Activated CD4-positive, alpha-beta T cell treated with anti-CD3 and anti-CD28 coated beads, Interleukin-2, amount 10 ng/mL, durations not matched to agents 7 days and 5 days (primary cell): ENCODE measurements around the gene MS4A15. TPM values are rescaled to one million over a fixed set of nuclear protein-coding genes. Genes with fewer than 3 reads are reported as not detected.
"Not testable (repeated sequence)": the region's sequence is repeated elsewhere in the genome, so short reads cannot be mapped to it uniquely, and the experiment has no call there.

Experiments
- CTCF ChIA-PET: fragments of 350-600 bp; sonication (Branson Sonifier 250); formaldehyde crosslinking; loops from one replicate; lab custom pipeline; 2021; ENCODE audit warnings: antibody characterized with exemption; lab: Charles Lee
- POLR2A ChIA-PET: fragments of 350-600 bp; sonication (Branson Sonifier 250); formaldehyde crosslinking; loops from one replicate; lab custom pipeline; 2021; ENCODE audit warnings: antibody characterized with exemption; lab: Charles Lee
- DNase-seq: peaks from one replicate; pipeline ENCODE4 v3.0.0-alpha.2; 2020
- H3K27ac Mint-ChIP-seq: one replicate; pipeline ENCODE4 v1.8.0; 2021; ENCODE audit warnings: mild to moderate bottlenecking, moderate library complexity, mixed read lengths
- H3K27me3 Mint-ChIP-seq: one replicate; pipeline ENCODE4 v1.8.0; 2021; ENCODE audit warnings: mixed read lengths
- H3K36me3 Mint-ChIP-seq: one replicate; pipeline ENCODE4 v1.8.0; 2021; ENCODE audit warnings: low read depth, mixed read lengths
- H3K4me1 Mint-ChIP-seq: one replicate; pipeline ENCODE4 v1.8.0; 2021; ENCODE audit warnings: mixed read lengths
- H3K4me3 Mint-ChIP-seq: one replicate; pipeline ENCODE4 v1.8.0; 2021; ENCODE audit warnings: mild to moderate bottlenecking, moderate library complexity, mixed read lengths
- H3K9me3 Mint-ChIP-seq: one replicate; pipeline ENCODE4 v1.8.0; 2021; ENCODE audit warnings: mixed read lengths
- total RNA-seq, 2 experiments: library from RNA; stranded (reverse); gene quantifications; one replicate each; pipeline ENCODE4 v1.2.3, GENCODE V29; 2021

The MS4A15 gene
- total RNA-seq, 2 experiments from 2014 or later = not detected

DNA sequence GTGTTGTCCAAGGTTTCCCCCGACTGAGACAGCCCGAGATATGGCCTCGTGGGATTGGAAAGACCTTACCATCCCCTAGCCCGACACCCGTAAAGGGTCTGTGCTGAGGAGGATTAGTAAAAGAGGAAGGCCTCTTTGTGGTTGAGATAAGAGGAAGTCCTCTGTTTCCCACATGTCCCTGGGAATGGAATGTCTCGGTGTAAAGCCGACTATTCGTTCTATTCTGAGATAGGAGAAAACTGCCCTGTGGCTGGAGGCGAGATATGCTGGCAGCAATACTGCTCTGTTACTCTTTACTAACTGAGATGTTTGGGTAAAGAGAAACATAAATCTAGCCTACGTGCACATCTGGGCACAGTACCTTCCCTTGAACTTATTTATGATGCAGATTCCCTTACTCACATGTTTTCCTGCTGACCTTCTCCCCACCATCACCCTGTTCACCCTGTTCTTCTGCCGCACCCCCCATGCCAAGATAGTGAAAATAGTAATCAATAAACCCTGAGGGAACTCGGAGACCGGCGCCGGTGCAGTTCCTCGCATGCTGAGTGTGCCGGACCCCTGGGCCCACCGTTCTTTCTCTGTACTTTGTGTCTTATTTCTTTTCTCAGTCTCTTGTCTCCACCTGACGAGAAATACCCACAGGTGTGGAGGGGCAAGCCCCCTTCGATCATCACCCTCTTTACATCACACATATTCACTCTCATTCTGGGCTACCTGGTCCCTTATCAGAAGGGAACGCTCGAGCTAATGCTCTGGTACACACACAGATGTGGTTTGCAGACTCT, 3.0 kb downstream of the MS4A15 start:
- H3K4me3 Mint-ChIP-seq, DNase-seq, H3K4me1 Mint-ChIP-seq, H3K27ac Mint-ChIP-seq, CTCF ChIA-PET, H3K9me3 Mint-ChIP-seq, H3K36me3 Mint-ChIP-seq, POLR2A ChIA-PET: not testable (repeated sequence)
- peaks cover 23% of the 10 kb centered on the region for H3K27me3 Mint-ChIP-seq

- ChIA-PET POLR2A (no interaction called here), CTCF (interaction anchor here (1.2 kb wide), 1 partner anchor 302 kb away, joined by 3 read pairs; no protein-coding TSS in a partner anchor)
- H3K27me3 Mint-ChIP-seq = peaks cover 23% of the 10 kb centered on the region
- H3K4me3 Mint-ChIP-seq = no peak overlapping the region
- DNase-seq = no peak
- no peaks in the 10 kb centered on the region for H3K36me3 Mint-ChIP-seq
- H3K9me3 Mint-ChIP-seq = no peaks in the 10 kb centered on the region
- H3K4me1 Mint-ChIP-seq = no peaks in the 10 kb centered on the region
- no peak overlapping the region for H3K27ac Mint-ChIP-seq
These were observed 4.9 kb downstream of the MS4A15 start for GRCh38 chr11:60761436-60762190.

DNA sequence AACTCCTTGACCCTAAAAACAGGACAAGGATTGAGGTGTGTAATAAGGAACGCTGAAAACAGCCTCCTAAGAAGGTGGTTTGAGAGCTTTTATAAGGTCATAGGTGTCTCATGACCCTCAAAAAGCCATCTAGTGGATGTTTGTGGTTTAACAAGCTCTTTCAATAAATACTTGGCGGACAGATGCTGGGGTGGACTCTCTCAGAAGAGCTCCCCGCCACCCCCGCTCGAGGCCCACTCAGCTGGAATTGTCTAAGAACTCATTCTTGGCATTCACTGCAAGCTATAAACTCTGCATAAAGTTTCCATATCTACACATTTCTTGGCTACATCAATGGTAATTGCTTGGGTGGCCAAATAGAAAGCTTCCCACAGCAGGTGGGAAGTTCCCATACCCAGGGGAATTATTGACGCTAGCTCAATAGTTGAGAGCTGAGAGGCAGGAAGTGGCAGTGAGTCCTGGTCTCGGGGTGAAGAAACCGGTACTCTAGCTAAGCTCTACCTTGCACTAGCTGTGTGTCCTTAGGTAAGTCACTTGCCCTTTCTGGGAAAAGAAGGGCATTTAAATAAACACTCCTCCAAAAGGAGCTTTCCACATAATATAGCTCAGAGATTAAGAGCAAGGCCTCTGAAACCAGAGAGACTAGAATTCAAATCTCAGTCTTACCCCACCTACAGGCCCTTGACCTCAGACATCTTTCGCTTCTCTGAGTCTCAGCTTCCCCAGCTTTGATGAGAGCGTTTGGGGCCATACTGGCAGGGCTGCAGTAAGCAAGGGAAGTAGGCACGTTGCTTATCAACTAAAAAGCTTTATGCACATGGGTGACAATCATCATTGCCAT, 6.4 kb downstream of the MS4A15 start:
- no peak for DNase-seq
- Mint-ChIP-seq H3K36me3 (no peaks in the 10 kb centered on the region), H3K4me1 (no peaks in the 10 kb centered on the region), H3K27ac (no peak overlapping the region), H3K9me3 (no peaks in the 10 kb centered on the region), H3K4me3 (no peak overlapping the region), H3K27me3 (peaks cover 23% of the 10 kb centered on the region)
- POLR2A ChIA-PET = no interaction called here
- CTCF ChIA-PET = interaction anchor here (0.6 to 1.4 kb wide), 5 partner anchors 10 to 413 kb away, joined by 3 to 4 read pairs (median 3); no protein-coding TSS in a partner anchor

- no peak overlapping the region for H3K27ac Mint-ChIP-seq
- no peaks in the 10 kb centered on the region for H3K36me3 Mint-ChIP-seq
- no peak for DNase-seq
- no peaks in the 10 kb centered on the region for H3K4me1 Mint-ChIP-seq
- H3K9me3 Mint-ChIP-seq = no peaks in the 10 kb centered on the region
- H3K27me3 Mint-ChIP-seq = peaks cover 17% of the 10 kb centered on the region
- CTCF ChIA-PET = interaction anchor here (1.0 to 1.3 kb wide), 4 partner anchors 7 to 49 kb away, joined by 3 read pairs; partner anchors contain the start of gene MS4A15
- no peak overlapping the region for H3K4me3 Mint-ChIP-seq
- POLR2A ChIA-PET = no interaction called here
These were observed 7.2 kb downstream of the MS4A15 start for GRCh38 chr11:60763692-60764369.

- H3K27me3 Mint-ChIP-seq = peaks cover 7% of the 10 kb centered on the region
- CTCF ChIA-PET = interaction anchor here (1.0 to 1.3 kb wide), 4 partner anchors 8 to 60 kb away, joined by 3 read pairs; partner anchors contain the start of gene MS4A15
- POLR2A ChIA-PET = interaction anchor here (0.6 to 0.7 kb wide), 2 partner anchors 10 to 141 kb away, joined by 3 to 13 read pairs; partner anchors contain the start of gene PRPF19
- no peaks in the 10 kb centered on the region for H3K9me3 Mint-ChIP-seq
- H3K4me1 Mint-ChIP-seq = no peaks in the 10 kb centered on the region
- H3K27ac Mint-ChIP-seq = no peak overlapping the region
- no peak overlapping the region for H3K4me3 Mint-ChIP-seq
- no peak for DNase-seq
- no peaks in the 10 kb centered on the region for H3K36me3 Mint-ChIP-seq
These were observed 8.2 kb downstream of the MS4A15 start for GRCh38 chr11:60764879-60765278.

- CTCF ChIA-PET = interaction anchor here (0.7 to 1.0 kb wide), 2 partner anchors 59 to 113 kb away, joined by 3 read pairs; no protein-coding TSS in a partner anchor
- H3K9me3 Mint-ChIP-seq = no peaks in the 10 kb centered on the region
- H3K27ac Mint-ChIP-seq = no peak overlapping the region
- H3K27me3 Mint-ChIP-seq = peaks cover 2% of the 10 kb centered on the region
- POLR2A ChIA-PET = interaction anchor here (0.7 kb wide), 1 partner anchor 141 kb away, joined by 13 read pairs; the partner anchor contains the start of gene PRPF19
- H3K4me3 Mint-ChIP-seq = no peak overlapping the region
- no peaks in the 10 kb centered on the region for H3K4me1 Mint-ChIP-seq
- no peaks in the 10 kb centered on the region for H3K36me3 Mint-ChIP-seq
- no peak for DNase-seq
These were observed 8.7 kb downstream of the MS4A15 start for GRCh38 chr11:60765355-60765754.

DNA sequence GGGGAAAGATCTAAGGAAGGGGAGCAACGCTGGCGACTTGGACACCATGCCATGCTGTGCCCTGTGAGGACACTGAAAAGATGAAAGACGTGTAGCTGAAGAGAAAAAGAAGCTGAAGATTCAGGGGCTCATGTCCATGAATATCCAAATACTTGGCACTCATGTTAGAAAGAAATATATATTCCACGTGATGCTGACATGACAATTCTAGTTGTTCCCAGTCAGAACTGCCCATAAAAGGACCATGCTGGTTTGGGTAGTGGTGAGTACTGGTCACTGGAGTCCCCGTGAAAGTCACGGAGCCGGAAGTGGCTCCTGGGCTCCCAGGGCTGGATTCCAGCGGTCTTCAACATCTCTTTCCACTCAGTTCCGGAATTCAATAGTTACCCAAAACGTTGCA, 9.9 kb downstream of the MS4A15 start:
- no peaks in the 10 kb centered on the region for H3K9me3 Mint-ChIP-seq
- POLR2A ChIA-PET = no interaction called here
- H3K4me1 Mint-ChIP-seq = no peaks in the 10 kb centered on the region
- H3K4me3 Mint-ChIP-seq = no peak overlapping the region
- no peaks in the 10 kb centered on the region for H3K36me3 Mint-ChIP-seq
- H3K27ac Mint-ChIP-seq = no peak overlapping the region
- CTCF ChIA-PET = interaction anchor here (2.1 kb wide), 1 partner anchor 10 kb away, joined by 7 read pairs; no protein-coding TSS in a partner anchor
- DNase-seq = no peak
- no peaks in the 10 kb centered on the region for H3K27me3 Mint-ChIP-seq

DNA sequence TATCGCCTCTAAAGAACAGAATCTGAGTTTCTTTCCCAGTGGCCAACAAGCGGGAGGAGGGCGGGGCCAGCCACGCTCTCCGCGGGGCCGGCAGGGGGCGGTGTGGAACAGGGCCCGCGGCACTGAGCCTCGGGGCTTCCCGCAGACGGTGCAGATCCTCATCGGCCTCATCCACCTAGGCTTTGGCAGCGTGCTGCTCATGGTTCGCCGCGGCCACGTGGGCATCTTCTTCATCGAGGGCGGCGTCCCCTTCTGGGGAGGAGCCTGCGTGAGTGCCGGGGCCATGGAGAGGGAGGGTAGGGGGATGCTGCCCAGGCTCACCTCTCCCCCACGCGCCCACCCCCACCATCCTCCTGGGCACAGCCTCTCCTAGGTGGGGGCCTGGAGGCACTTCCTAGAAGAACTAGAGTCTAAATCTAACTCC, 10.7 kb downstream of the MS4A15 start:
- ChIA-PET POLR2A (no interaction called here), CTCF (interaction anchor here (2.1 kb wide), 1 partner anchor 9 kb away, joined by 7 read pairs; no protein-coding TSS in a partner anchor)
- no peaks in the 10 kb centered on the region for H3K4me1 Mint-ChIP-seq
- H3K27ac Mint-ChIP-seq = no peak overlapping the region
- no peaks in the 10 kb centered on the region for H3K27me3 Mint-ChIP-seq
- H3K36me3 Mint-ChIP-seq = no peaks in the 10 kb centered on the region
- no peaks in the 10 kb centered on the region for H3K9me3 Mint-ChIP-seq
- no peak overlapping the region for H3K4me3 Mint-ChIP-seq
- no peak for DNase-seq

GRCh38 chr11:60768202-60768601, 11.5 kb downstream of the MS4A15 start:
- DNase-seq = no peak
- CTCF ChIA-PET = interaction anchor here (1.1 to 2.1 kb wide), 2 partner anchors 8 to 12 kb away, joined by 3 to 7 read pairs; no protein-coding TSS in a partner anchor
- POLR2A ChIA-PET = no interaction called here
- Mint-ChIP-seq H3K27ac (no peak overlapping the region), H3K9me3 (no peaks in the 10 kb centered on the region), H3K4me3 (no peak overlapping the region), H3K4me1 (no peaks in the 10 kb centered on the region), H3K36me3 (no peaks in the 10 kb centered on the region), H3K27me3 (no peaks in the 10 kb centered on the region)

GRCh38 chr11:60769273-60769672, 12.6 kb downstream of the MS4A15 start:
- H3K4me3 Mint-ChIP-seq = no peak overlapping the region
- H3K4me1 Mint-ChIP-seq = no peaks in the 10 kb centered on the region
- no peaks in the 10 kb centered on the region for H3K36me3 Mint-ChIP-seq
- no peaks in the 10 kb centered on the region for H3K9me3 Mint-ChIP-seq
- H3K27me3 Mint-ChIP-seq = no peaks in the 10 kb centered on the region
- no peak overlapping the region for H3K27ac Mint-ChIP-seq
- CTCF ChIA-PET = interaction anchor here (1.1 to 1.7 kb wide), 2 partner anchors 13 to 32 kb away, joined by 3 to 4 read pairs; no protein-coding TSS in a partner anchor
- DNase-seq = no peak
- POLR2A ChIA-PET = no interaction called here

GRCh38 chr11:60769811-60770210, 13.1 kb downstream of the MS4A15 start:
- Mint-ChIP-seq H3K4me1 (peaks cover 2% of the 10 kb centered on the region), H3K4me3 (no peak overlapping the region), H3K27me3 (no peaks in the 10 kb centered on the region), H3K36me3 (no peaks in the 10 kb centered on the region), H3K9me3 (no peaks in the 10 kb centered on the region), H3K27ac (no peak overlapping the region)
- DNase-seq = no peak
- ChIA-PET POLR2A (no interaction called here), CTCF (interaction anchor here (1.7 kb wide), 1 partner anchor 32 kb away, joined by 4 read pairs; no protein-coding TSS in a partner anchor)
